Midbrain (tissue), 1 donor: ENCODE measurements around the gene WWOX.
"Not testable (repeated sequence)": the region's sequence is repeated elsewhere in the genome, so short reads cannot be mapped to it uniquely, and the experiment has no call there.

ENCODE experiments used
- DNase-seq: peaks from one replicate; lab custom pipeline; 2025; lab: John Stamatoyannopoulos, UW

WWOX gene

DNA sequence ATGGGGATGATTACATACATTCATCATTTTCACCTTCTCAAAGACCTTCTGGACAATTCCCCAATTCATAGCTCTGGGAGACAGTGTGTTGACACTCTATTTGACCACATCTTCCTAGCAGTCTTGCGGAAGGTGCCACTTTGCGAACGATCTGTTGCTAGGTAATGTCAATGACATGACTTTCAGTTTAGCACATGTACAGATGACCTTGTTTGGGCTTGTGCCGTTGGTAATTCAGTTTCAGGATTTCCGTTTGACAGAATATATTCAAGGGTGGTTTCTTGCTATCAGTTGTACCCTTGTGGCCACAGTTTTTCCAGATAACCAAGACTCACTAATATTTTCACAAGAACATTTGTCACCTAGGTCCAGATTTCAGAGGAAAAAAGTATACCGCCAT, 478.2 kb downstream of the WWOX start:
- DNase-seq: no peak

GRCh38 chr16:78579020-78579419, 479.6 kb downstream of the WWOX start:
- DNase-seq: no peak

GRCh38 chr16:78583441-78583840, 484.0 kb downstream of the WWOX start:
- no peak for DNase-seq

GRCh38 chr16:78584213-78584860, 484.9 kb downstream of the WWOX start:
- no peak for DNase-seq

GRCh38 chr16:78584991-78585390, 485.5 kb downstream of the WWOX start:
- no peak for DNase-seq

DNA sequence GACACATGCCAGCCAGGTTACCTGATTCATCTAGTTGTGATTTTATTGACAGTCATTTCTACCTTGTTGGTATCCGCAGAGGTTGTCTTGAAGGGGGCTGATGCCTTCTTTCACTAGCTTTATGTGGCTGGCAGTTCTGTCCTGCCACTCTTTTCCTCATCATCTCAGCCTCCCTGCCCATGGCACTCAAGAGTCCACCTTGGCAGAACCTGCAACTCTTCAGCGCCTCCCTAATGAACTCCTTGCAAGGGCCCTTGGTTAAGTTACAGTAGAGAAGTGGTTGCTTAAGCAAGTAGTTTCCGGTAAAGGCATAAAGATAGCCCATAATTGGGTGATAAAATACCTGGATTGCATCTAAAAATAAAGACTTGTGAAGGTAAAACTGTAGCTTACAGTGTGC, 489.9 kb downstream of the WWOX start:
- no peak for DNase-seq

DNA sequence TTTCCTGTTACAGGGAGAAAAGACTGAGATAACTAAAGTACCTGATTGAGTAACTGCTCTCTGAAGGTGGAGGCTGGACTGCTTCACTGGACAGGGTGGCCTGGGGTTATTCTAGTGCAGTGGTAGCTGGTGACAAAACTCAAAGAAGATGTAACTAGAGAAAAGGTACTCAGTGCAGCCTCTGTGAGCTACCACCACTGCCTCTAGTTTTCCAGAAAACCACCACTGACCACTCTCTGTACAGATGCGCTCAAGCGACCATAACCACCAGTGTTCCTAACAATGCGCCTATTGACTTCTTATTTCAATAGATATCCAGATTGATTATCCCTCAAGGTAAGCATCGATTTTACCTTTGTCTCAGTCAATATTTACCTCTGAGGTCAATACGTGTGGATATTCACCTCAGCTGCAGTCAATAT, 492.2 kb downstream of the WWOX start:
- DNase-seq: no peak

DNA sequence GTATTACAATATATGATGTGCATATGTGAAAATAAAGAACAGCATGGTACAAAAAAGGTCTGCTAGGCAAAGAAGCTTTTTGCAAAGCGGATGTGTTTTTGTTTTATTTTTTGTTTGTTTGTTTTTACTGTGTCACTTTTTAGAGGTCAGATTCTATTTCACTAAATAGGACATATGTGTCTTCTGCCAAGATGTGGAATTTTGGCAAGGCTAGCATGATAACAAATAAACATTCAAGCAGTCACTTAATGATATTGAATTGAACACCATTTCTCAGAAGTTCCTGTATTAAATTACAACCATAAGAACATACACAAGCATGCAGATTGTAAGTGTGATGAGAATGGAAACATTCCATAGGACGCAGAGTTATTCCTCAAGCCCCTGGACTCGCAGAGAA, 492.7 kb downstream of the WWOX start:
- no peak for DNase-seq

DNA sequence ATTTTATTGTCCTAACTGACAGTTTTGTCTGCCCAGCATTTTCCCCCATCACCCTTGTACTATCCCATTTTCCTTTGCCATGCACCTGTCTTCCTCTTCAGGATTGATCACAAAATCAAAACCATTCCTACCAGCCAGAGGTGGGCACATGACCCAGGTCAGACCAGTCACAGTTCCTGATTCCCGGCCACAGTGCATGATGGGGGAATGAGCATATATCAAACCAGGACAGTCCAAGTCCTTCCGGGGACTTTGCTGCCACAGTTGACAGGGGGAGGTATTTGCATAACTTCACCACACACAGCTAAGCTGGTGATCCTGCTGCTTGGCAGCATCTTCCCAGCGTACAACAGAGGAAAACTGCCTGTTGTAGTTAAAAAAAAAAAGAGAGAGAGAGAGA, 493.9 kb downstream of the WWOX start:
- no peak for DNase-seq

- no peak for DNase-seq
Observed at GRCh38 chr16:78594191-78594590, 494.7 kb downstream of the WWOX start.

- DNase-seq: no peak
Observed at GRCh38 chr16:78596348-78596995, 497.0 kb downstream of the WWOX start.

DNA sequence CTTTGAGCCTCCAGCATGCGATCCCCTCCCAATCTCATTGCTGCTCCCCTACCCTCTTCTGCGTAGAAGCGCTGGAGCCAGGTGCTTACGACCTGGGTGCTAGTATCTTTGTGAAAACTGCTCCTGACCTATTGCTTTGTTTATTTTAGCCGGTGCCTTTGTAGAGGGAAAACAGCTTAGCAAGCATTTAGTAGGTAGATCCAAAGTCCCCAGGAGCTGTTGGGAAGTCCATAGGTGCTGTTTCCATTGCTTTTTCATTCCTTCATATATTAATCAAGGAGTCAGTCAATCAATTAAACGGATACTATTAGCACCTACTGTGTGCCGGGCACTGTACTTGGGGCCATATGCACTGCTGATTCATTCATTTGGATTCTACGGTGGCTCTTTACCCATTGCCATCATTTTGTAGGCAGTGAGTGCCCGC, 497.6 kb downstream of the WWOX start:
- no peak for DNase-seq

DNA sequence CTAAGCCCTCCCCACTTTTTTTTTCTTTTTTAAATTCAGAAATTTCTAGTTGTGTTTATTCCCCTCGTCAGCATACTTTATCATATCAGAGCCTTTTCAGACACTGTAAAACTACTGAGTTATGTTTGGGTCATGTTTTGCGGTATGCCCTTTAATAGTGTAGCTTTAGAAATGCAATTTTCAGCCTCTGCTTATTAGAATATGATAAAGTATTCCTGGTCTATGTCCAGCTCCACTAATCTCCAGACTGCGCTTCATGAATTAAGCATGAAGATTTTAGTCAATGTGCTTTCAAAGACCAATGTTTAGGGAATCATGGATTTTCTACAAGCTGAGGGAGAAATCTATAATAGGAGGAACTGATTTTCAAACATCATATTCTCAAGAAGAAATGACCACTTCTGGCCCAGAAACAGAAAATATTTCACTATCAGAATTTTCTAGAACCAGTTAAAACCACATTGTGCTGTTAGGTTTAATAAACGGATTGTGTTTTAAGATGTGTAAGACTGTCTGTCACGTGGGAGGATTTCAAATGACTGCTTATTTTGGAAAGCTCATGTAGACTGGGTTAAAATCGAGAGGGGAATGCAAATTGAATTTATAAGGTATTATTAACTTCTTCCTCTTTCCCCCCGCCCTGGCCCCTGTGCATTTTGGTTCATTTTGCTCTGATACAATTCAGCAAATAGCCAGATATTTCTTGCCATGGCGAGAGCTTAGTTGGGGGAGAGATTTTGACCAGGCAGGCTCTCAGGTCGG, 498.5 kb downstream of the WWOX start:
- no peak for DNase-seq

DNA sequence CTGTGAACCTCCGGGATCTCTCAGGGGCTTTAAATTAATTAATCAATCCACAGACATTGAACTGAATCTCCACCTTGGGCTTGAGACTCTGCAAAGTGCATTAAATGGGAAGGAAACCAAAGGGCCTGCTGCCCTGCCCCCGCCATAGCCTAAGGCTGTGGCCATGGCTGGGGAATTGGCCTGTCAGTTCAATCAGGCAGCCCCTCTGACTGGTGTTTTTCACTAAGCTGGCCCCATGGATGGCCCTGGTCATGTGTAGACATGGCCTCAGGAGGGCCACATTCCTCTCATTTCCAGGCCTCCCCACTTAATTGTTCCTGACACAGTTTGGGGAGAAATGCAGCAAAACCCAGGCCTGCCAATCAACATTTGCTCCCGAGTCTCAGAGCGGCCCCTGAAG, 499.8 kb downstream of the WWOX start:
- no peak for DNase-seq

- DNase-seq: not testable (repeated sequence)
Observed at GRCh38 chr16:78604423-78605062, 505.1 kb downstream of the WWOX start.

DNA sequence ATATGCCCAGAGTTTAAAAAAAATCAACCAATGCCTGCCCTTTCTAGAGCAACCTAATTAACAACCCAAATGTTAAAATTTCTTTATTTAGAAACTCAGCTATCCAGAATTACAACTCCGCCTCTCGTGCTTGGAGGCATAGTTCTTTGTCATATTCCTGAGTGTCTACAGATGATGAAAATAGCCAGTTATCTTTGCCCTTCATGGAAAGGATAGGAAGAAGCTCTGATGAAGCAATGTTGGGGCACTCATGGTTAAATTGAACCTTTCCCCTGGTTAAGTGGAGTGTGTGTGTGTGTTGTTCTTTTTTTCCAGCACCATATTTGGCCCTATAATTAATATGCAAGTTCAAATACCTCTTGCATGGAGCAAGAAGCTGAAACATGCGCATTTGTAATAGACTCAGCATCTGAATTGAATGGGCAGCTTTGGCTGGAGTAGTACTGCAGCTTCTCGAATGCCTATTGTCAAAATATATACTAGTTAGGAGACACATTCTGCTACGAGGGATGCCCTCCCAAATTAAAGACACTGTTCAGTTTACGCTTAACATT, 506.2 kb downstream of the WWOX start:
- DNase-seq: peak; percentile 7

GRCh38 chr16:78606545-78606944, 507.1 kb downstream of the WWOX start:
- no peak for DNase-seq

DNA sequence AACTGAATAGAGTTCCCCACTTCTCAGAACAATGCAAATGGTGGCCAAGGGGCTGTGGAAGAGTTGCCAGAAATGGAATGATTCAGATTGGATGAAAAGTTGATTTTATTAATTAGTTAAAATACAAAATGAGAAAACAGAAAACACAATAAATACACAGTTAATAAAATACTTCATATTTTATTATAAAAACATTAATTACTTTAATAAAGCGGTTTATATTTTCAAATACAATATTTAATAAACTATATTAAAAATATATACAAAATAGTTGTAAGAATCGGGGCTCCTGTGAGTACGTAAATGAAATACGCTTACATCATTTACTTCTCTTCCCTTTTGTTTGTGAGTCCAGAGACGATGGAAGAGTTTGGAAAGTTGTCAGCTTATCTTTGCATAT, 507.6 kb downstream of the WWOX start:
- DNase-seq: no peak

DNA sequence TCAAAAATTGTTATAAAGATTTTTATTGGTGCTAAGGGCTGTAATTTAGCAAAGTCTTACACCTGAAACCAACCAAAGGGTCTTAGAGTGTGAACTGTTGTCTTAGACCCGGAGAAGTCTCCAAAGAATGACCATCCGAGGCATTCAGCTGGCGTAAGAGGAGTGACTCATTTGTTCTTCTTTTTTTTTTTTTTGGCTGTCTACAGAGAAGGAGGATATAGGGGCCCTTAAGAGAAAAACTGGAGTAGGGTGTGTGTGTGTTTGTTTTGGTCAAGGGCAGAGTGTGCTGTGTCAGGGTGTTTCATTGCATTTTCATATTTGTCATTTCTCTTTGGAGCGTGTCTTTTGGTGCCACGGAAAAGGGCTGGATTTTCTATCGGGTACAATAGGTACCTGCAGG, 508.0 kb downstream of the WWOX start:
- no peak for DNase-seq

DNA sequence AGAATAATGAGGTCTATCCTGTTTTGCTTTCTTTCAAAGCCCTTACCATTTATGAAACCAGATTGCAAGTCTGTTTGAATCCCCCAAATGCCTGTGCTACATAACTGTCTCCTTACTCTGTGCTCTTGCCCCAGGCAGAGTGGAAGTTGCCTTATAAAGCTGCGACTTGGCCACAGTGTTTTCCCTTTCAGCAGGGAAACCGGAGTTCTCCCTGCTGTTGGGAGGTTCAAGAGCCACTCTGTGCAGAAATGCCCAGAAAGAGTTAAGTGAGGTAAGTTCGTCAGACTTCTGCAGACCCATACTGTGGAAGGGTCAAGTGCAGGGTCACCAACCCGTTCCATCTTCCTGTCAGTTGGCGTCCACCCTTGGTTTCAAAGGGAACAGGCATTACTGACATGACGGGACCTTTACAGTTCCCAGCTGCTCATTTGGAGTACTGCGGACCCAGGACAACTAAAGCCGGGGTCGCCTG, 508.9 kb downstream of the WWOX start:
- DNase-seq: no peak

DNA sequence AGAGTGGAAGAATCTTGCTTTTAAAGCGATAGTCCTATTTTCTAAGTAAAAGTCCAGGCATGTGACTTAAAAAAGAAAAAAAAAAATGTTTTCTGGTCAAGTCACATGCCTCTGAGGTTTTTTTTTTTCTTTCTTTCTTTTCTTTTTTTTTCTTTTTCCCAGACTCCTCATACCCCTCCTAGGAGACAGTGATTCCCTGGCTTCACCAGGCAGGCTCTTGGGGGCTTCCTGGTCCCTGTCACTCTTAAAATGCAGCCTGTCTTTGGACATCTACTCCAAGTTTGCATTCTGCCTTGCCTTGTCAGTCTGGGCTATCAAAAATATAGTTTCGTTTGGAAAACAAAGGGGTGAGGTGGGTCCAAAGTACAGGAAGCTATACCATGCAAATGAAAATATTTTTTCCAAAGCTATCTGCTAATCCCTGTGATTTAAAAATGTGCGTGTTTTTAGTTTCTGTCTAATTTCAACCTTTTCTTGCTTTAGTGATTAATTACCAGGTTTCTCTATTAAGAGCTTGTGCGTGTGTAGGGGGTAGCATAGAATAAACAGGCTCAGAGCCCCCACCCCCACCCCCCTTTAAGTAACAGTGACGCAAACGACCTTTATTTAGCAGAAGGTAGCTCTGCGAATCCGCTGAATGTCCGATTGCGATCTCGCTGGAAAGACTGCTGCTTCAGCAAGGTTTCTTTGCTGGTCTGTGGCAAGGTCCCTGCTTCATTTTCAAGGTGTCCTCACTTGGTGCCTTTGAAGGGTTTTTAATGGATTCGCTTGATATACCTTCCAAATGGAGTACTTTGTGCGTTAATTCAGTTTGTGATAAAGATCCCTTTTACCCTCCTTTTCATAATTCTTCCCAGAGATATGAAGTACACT, 510.2 kb downstream of the WWOX start:
- no peak for DNase-seq
